Ishikawa (cell line): ENCODE data around the gene MLXIP.

Source experiments
- EGR1 ChIP-seq: IDR thresholded peaks from 2 replicates; pipeline ENCODE4 v1.6.1; 2012
- EP300 ChIP-seq: IDR thresholded peaks from 2 replicates; pipeline ENCODE4 v1.6.1; 2012; ENCODE audit warnings: borderline replicate concordance
- NFIC ChIP-seq: IDR thresholded peaks from 2 replicates; pipeline ENCODE4 v1.6.1; 2012
- TAF1 ChIP-seq: IDR thresholded peaks from 2 replicates; pipeline ENCODE4 v1.6.1; 2012; ENCODE audit warnings: low read depth, mild to moderate bottlenecking

DNA sequence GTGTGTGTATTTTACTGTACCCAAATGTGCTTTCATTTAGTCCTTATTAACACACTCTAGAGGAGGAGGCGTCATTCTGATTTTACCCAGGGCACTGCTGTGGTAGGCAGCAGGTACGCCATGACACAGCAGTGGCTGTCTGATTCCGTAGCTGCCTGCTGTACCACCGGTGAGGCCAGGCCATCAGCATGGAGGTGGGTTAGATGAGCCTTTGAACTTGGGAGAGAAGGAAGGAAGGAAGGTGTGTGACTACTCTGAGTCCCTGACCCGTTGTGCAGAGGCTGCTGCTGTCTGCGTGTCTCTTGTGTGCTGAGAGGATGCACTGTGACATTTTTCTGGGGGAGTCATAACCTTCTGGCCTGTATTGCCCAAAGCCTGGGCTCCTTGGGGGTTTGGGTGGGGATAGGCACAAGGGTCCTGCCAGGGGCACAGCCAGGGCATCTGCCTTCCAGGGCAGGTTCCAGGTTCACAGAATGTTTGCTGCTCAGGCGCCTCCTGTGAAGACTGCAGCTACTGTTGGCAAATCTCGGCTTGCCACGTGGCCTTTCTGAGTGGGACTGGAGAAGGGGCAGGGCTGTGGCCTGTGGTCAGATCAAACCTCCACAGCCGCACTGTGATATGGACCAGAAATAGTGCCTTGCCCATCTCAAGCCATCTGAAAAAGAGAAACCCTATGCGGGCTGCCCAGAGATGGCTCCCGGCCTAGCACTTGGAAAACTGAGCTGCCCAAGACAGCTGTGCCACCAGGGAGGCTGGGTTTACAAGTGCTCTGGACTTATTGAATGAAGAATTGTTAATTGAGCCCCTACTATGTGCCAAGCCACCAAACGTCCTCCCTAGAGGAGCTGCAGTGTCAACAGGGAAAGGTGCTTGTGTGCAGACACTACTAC lies 47.1 kb downstream of the MLXIP start:
- no peak for TF ChIP-seq EP300
- TF ChIP-seq TAF1, result no peak
- no peak for TF ChIP-seq EGR1
- no peak for TF ChIP-seq NFIC
